SK-N-SH treated with all-trans-retinoic acid at 6 μM for 48 hours (cell line): ENCODE results near the gene ULBP1.

Source experiments
- ATAC-seq: fragments of 200-7000 bp; cut with Tn5 transposase; 3 replicates; pipeline ENCODE4 v1.9.1; 2020; ENCODE audit warnings: mild to moderate bottlenecking, moderate library complexity
- ARNTL ChIP-seq: fragments of 450-650 bp; formaldehyde crosslinking; IDR thresholded peaks from 2 replicates; pipeline ENCODE4 v1.5.0; 2020; ENCODE audit warnings: low read depth, mild to moderate bottlenecking, moderate library complexity, borderline replicate concordance
- BACH2 ChIP-seq: fragments of 250-450 bp; sonication (Bioruptor Pico); IDR thresholded peaks from 2 replicates; pipeline ENCODE4 v1.9.0; 2021; ENCODE audit warnings: mild to moderate bottlenecking, borderline replicate concordance
- CSDC2 ChIP-seq: fragments of 250-450 bp; sonication (Bioruptor Pico); IDR thresholded peaks from 2 replicates; pipeline ENCODE4 v1.5.0; 2020; ENCODE audit warnings: mild to moderate bottlenecking, moderate library complexity
- ESRRG ChIP-seq: fragments of 250-450 bp; sonication (Bioruptor Pico); IDR thresholded peaks from 2 replicates; pipeline ENCODE4 v1.6.1; 2021; ENCODE audit warnings: mild to moderate bottlenecking
- GLIS3 ChIP-seq: fragments of 250-450 bp; sonication (Bioruptor Pico); IDR thresholded peaks from 2 replicates; pipeline ENCODE4 v1.5.0; 2020; ENCODE audit warnings: mild to moderate bottlenecking, moderate library complexity
- OSR1 ChIP-seq: fragments of 250-450 bp; sonication (Bioruptor Pico); IDR thresholded peaks from 2 replicates; pipeline ENCODE4 v1.8.0; 2022; ENCODE audit warnings: moderate library complexity, mild to moderate bottlenecking, inconsistent platforms
- PPARA ChIP-seq: fragments of 250-450 bp; sonication (Bioruptor Pico); IDR thresholded peaks from 2 replicates; pipeline ENCODE4 v1.5.0; 2020; ENCODE audit warnings: mild to moderate bottlenecking, borderline replicate concordance
- RARB ChIP-seq: fragments of 250-450 bp; sonication (Bioruptor Pico); IDR thresholded peaks from 2 replicates; pipeline ENCODE4 v1.8.0; 2021; ENCODE audit warnings: mild to moderate bottlenecking, moderate library complexity
- SNAI2 ChIP-seq: fragments of 250-450 bp; sonication (Bioruptor Pico); IDR thresholded peaks from 2 replicates; pipeline ENCODE4 v1.5.0; 2020; ENCODE audit warnings: mild to moderate bottlenecking, moderate library complexity
- TCF4 ChIP-seq: fragments of 250-450 bp; sonication (Bioruptor Pico); IDR thresholded peaks from 2 replicates; pipeline ENCODE4 v1.8.0; 2021; ENCODE audit warnings: mild to moderate bottlenecking, moderate library complexity, borderline replicate concordance
- ZC3H10 ChIP-seq: fragments of 250-450 bp; sonication (Bioruptor Pico); IDR thresholded peaks from 2 replicates; pipeline ENCODE4 v1.5.1; 2021; ENCODE audit warnings: mild to moderate bottlenecking, moderate library complexity
- ZFP3 ChIP-seq: fragments of 250-450 bp; sonication (Bioruptor Pico); IDR thresholded peaks from 2 replicates; pipeline ENCODE4 v1.5.0; 2020; ENCODE audit warnings: mild to moderate bottlenecking, moderate library complexity
- ZFP30 ChIP-seq: fragments of 450-650 bp; formaldehyde crosslinking; IDR thresholded peaks from 2 replicates; pipeline ENCODE4 v1.5.0; 2022; ENCODE audit warnings: mild to moderate bottlenecking, moderate library complexity
- ZNF565 ChIP-seq: fragments of 450-650 bp; formaldehyde crosslinking; conservative IDR thresholded peaks from 2 replicates; pipeline ENCODE4 v1.5.0; 2020; ENCODE audit warnings: low read depth, mild to moderate bottlenecking, moderate library complexity
- ZNF70 ChIP-seq: fragments of 450-650 bp; formaldehyde crosslinking; IDR thresholded peaks from 2 replicates; pipeline ENCODE4 v1.5.0; 2020; ENCODE audit warnings: mild to moderate bottlenecking, moderate library complexity
- ZNF8 ChIP-seq: fragments of 450-650 bp; formaldehyde crosslinking; IDR thresholded peaks from 2 replicates; pipeline ENCODE4 v1.5.0; 2020; ENCODE audit warnings: mild to moderate bottlenecking, moderate library complexity
- TF ChIP-seq, protein P1 (sequence below): fragments of 250-450 bp; sonication (Bioruptor Pico); IDR thresholded peaks from 2 replicates; pipeline ENCODE4 v1.8.0; 2020; ENCODE audit warnings: mild to moderate bottlenecking, moderate library complexity, borderline replicate concordance
- TF ChIP-seq, protein P2 (sequence below): fragments of 250-450 bp; sonication (Bioruptor Pico); IDR thresholded peaks from 2 replicates; pipeline ENCODE4 v1.8.0; 2021; ENCODE audit warnings: low read depth, mild to moderate bottlenecking, moderate library complexity, borderline replicate concordance
- TF ChIP-seq, protein P3 (sequence below): fragments of 250-450 bp; sonication (Bioruptor Pico); IDR thresholded peaks from 2 replicates; pipeline ENCODE4 v1.5.1; 2021; ENCODE audit warnings: mild to moderate bottlenecking, moderate library complexity
- TF ChIP-seq, protein P4 (sequence below): fragments of 250-450 bp; sonication (Bioruptor Pico); IDR thresholded peaks from 2 replicates; pipeline ENCODE4 v1.5.1; 2020; ENCODE audit warnings: low read depth, mild to moderate bottlenecking, moderate library complexity

The ULBP1 gene

DNA sequence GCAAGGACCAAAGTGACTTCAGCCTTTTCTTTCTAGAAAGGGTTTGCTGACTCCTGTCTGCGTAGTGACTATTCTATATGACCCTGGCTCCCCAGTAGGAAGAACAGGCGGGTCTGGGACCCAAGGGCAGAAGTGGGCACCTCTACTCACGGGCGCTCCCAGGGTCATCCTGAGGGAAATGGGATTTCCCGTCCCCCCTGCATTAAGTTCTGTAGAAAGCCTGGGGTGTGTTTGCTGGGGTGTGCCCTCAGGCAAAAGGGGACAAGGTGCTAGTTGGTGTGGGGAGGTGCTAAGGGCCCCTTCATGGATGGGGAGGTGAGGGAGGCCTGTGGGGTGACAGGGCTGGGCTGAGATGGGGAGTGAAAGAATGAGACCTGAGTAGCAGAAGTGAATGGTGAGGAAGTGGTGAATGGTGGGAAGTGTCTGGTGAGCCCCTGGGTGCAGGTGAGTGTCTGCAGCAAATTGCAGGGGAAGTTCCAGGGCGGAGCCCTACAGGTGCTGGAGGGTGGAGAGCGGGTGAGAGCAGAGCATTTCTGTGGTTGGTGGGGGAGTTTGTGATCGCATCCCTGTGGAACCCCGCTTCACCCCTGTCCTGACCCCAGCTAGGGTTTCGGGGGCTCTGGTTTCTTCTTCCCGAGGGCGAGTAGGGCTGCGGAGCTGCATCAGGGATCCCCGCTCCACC lies 40.5 kb downstream of the ULBP1 start:
- TF ChIP-seq PPARA (CRISPR knock-in tag) (no peak), ZNF565 (no peak), RARB (CRISPR knock-in tag) (no peak), BACH2 (CRISPR knock-in tag) (no peak), ARNTL (CRISPR knock-in tag) (no peak), OSR1 (no peak), GLIS3 (no peak), ZNF70 (CRISPR knock-in tag) (no peak)
- TF ChIP-seq, protein P1, sequence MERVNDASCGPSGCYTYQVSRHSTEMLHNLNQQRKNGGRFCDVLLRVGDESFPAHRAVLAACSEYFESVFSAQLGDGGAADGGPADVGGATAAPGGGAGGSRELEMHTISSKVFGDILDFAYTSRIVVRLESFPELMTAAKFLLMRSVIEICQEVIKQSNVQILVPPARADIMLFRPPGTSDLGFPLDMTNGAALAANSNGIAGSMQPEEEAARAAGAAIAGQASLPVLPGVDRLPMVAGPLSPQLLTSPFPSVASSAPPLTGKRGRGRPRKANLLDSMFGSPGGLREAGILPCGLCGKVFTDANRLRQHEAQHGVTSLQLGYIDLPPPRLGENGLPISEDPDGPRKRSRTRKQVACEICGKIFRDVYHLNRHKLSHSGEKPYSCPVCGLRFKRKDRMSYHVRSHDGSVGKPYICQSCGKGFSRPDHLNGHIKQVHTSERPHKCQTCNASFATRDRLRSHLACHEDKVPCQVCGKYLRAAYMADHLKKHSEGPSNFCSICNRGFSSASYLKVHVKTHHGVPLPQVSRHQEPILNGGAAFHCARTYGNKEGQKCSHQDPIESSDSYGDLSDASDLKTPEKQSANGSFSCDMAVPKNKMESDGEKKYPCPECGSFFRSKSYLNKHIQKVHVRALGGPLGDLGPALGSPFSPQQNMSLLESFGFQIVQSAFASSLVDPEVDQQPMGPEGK (CRISPR knock-in tag): no peak
- TF ChIP-seq, protein P2, sequence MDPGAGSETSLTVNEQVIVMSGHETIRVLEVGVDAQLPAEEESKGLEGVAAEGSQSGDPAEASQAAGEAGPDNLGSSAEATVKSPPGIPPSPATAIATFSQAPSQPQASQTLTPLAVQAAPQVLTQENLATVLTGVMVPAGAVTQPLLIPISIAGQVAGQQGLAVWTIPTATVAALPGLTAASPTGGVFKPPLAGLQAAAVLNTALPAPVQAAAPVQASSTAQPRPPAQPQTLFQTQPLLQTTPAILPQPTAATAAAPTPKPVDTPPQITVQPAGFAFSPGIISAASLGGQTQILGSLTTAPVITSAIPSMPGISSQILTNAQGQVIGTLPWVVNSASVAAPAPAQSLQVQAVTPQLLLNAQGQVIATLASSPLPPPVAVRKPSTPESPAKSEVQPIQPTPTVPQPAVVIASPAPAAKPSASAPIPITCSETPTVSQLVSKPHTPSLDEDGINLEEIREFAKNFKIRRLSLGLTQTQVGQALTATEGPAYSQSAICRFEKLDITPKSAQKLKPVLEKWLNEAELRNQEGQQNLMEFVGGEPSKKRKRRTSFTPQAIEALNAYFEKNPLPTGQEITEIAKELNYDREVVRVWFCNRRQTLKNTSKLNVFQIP (CRISPR knock-in tag): no peak
- no peak for ATAC-seq

DNA sequence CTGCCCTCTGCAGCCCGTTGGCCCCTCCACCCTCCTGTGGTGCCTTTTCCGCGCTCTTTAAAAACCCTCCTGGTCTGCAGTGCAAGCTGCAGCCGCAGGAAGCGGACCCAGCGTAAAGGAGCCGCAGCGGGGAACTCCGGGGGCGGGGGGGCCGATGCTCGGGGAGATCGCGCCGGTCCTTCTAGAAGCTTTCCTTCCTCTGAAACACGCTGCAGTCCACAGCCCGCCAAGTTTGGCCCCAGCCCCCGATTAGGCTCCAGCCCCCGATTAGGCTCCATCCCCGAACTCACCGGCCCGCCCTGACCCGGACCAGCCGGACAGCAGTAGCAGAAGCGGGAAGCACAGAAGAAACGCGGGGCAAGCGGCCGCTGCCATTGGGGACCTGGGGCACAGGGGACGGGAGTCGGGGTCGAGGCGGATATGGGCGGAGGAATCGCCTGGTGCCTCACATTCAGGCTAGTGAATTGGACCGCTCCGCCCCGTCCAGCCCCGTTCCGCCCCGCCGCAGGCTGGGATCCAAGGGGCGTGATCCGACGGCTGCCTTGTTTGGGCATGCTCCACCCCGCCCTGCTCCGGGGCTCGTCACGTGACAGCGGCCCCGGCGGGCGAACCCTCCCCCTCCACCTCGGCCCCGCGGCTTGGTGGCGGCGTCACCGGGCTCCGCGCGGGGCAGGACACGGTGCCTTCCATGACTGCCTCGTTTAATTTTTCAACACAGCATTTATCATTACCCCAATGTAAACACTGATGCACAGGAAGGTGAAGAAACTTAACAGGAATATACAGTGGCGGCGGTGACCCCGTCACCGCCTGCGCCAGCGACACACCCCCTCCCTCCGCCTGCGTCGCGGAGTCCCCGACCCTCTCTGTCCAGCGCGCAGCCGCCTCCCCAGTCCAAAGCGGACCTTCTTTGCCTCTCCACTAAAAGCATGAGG lies 41.3 kb downstream of the ULBP1 start:
- ATAC-seq: peak; percentile 95
- TF ChIP-seq ZC3H10 (CRISPR knock-in tag): no peak
- TF ChIP-seq GLIS3: no peak
- no peak for TF ChIP-seq ZNF8 (CRISPR knock-in tag)
- no peak for TF ChIP-seq PPARA (CRISPR knock-in tag)
- TF ChIP-seq BACH2 (CRISPR knock-in tag): no peak
- no peak for TF ChIP-seq ZFP30 (CRISPR knock-in tag)
- TF ChIP-seq, protein P2 (CRISPR knock-in tag): no peak
- TF ChIP-seq, protein P3, sequence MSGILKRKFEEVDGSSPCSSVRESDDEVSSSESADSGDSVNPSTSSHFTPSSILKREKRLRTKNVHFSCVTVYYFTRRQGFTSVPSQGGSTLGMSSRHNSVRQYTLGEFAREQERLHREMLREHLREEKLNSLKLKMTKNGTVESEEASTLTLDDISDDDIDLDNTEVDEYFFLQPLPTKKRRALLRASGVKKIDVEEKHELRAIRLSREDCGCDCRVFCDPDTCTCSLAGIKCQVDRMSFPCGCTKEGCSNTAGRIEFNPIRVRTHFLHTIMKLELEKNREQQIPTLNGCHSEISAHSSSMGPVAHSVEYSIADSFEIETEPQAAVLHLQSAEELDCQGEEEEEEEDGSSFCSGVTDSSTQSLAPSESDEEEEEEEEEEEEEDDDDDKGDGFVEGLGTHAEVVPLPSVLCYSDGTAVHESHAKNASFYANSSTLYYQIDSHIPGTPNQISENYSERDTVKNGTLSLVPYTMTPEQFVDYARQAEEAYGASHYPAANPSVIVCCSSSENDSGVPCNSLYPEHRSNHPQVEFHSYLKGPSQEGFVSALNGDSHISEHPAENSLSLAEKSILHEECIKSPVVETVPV (CRISPR knock-in tag): no peak
- TF ChIP-seq, protein P4, sequence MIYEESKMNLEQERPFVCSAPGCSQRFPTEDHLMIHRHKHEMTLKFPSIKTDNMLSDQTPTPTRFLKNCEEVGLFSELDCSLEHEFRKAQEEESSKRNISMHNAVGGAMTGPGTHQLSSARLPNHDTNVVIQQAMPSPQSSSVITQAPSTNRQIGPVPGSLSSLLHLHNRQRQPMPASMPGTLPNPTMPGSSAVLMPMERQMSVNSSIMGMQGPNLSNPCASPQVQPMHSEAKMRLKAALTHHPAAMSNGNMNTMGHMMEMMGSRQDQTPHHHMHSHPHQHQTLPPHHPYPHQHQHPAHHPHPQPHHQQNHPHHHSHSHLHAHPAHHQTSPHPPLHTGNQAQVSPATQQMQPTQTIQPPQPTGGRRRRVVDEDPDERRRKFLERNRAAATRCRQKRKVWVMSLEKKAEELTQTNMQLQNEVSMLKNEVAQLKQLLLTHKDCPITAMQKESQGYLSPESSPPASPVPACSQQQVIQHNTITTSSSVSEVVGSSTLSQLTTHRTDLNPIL: no peak
- no peak for TF ChIP-seq TCF4 (CRISPR knock-in tag)
- no peak for TF ChIP-seq ESRRG
- no peak for TF ChIP-seq CSDC2 (CRISPR knock-in tag)

DNA sequence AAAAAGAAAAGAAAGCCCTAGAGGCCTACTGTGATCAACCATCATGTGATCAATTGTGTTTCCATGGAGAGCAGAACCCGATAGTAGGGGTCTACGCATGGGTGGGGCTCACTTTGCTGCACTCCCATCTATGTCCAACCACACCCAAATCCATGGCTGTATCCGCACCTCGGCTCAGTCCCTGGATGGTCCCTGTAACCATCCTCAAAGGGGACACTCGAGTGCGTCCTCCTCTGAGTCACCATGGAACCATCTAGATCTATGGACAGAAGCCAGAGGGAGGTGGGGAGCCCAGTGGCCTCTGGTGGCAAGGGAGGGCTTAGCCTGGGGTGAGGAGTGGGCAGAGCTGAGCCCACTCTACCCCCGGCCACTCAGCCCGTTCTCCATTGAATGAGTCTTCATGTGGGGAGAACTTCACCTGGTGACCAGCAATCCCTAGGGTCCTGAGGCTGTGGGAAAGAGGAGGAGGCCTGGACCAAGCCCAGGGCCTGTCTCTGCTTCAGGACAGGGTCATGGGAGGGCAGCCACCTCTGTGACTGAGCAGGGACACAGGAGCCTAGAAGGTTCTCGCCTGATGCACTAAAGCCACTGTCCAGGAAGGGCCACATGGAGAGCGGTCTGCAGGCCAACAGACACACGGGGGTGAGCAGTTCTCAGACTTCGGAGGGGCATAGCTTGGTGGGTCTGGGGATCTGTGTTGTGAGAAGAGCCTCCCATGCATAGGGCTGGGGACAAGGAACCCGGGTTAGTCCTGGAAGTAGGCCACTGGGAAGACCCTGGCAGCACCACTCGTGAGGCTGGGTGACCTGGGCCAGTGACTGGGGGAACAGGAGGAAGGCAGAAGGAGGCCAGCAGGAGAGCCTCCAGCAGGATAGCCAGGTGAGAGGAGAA lies 42.3 kb downstream of the ULBP1 start:
- no peak for ATAC-seq
- no peak for TF ChIP-seq GLIS3
- no peak for TF ChIP-seq SNAI2
- TF ChIP-seq, protein P4: no peak
- TF ChIP-seq ZFP3: no peak
- TF ChIP-seq OSR1: no peak
- TF ChIP-seq BACH2 (CRISPR knock-in tag): no peak
- TF ChIP-seq, protein P1 (CRISPR knock-in tag): no peak
- TF ChIP-seq, protein P2 (CRISPR knock-in tag): no peak
- no peak for TF ChIP-seq ZNF70 (CRISPR knock-in tag)
- no peak for TF ChIP-seq RARB (CRISPR knock-in tag)
- TF ChIP-seq ZNF565: no peak
